Activated CD4-positive, alpha-beta T cell treated with anti-CD3 and anti-CD28 coated beads, Interleukin-2, amount 50 U/mL, for 16 hours (primary cell): ENCODE measurements around the gene C19orf18.

Experiments
- DNase-seq: peaks from one replicate; pipeline ENCODE4 v3.0.0-alpha.2; 2020

Gene C19orf18

GRCh38 chr19:57947088-57947418, 27.3 kb downstream of the C19orf18 start:
- no peak for DNase-seq

- no peak for DNase-seq
Observed at GRCh38 chr19:57946316-57946715, 28.0 kb downstream of the C19orf18 start.

- no peak for DNase-seq
Observed at GRCh38 chr19:57941593-57941992, 32.7 kb downstream of the C19orf18 start.

- DNase-seq, result no peak
Observed at GRCh38 chr19:57935731-57936130, 38.6 kb downstream of the C19orf18 start.

- DNase-seq, result peak; percentile 56
Observed at GRCh38 chr19:57934820-57935665, 39.3 kb downstream of the C19orf18 start, which contains the start of gene ZNF418. Gene ZNF418 (minus strand): TSS chr19:57935402. CDS start chr19:57933822, 1,580 bp downstream.

- DNase-seq, result no peak
Observed at GRCh38 chr19:57927587-57927986, 46.7 kb downstream of the C19orf18 start.

- peak; percentile 93 for DNase-seq
Observed at GRCh38 chr19:57916168-57916995, 58.0 kb downstream of the C19orf18 start, which contains the start of gene ZNF417. Gene ZNF417 (minus strand): TSS chr19:57916592. CDS start chr19:57916411, 181 bp downstream.

- DNase-seq, result no peak
Observed at GRCh38 chr19:57914531-57914930, 59.8 kb downstream of the C19orf18 start.
